GM19397 (cell line): ENCODE results near the gene CCDC60.
"Not testable (repeated sequence)": the region's sequence is repeated elsewhere in the genome, so short reads cannot be mapped to it uniquely, and the experiment has no call there.

Source experiments
- ATAC-seq: cut with Tn5 transposase; IDR thresholded peaks from one replicate; pipeline ENCODE4 v1.9.1; 2021; ENCODE audit warnings: mild to moderate bottlenecking, moderate library complexity; ENCODE audit not compliant: unreplicated experiment

CCDC60 gene

GRCh38 chr12:119328111-119328510 is 6.4 kb upstream of the CCDC60 start:
- ATAC-seq: no peak

- no peak for ATAC-seq
These were observed 4.2 kb downstream of the CCDC60 start for GRCh38 chr12:119338593-119339363.

- no peak for ATAC-seq
These were observed 6.0 kb downstream of the CCDC60 start for GRCh38 chr12:119340578-119340977.

- no peak for ATAC-seq
These were observed 6.5 kb downstream of the CCDC60 start for GRCh38 chr12:119341020-119341419.

- ATAC-seq: no peak
These were observed 7.5 kb downstream of the CCDC60 start for GRCh38 chr12:119341988-119342387.

- ATAC-seq: no peak
These were observed 8.6 kb downstream of the CCDC60 start for GRCh38 chr12:119343130-119343529.

GRCh38 chr12:119354172-119354571 is 19.6 kb downstream of the CCDC60 start:
- no peak for ATAC-seq

GRCh38 chr12:119360366-119360765 is 25.8 kb downstream of the CCDC60 start:
- not testable (repeated sequence) for ATAC-seq

GRCh38 chr12:119363037-119363436 is 28.5 kb downstream of the CCDC60 start:
- no peak for ATAC-seq

GRCh38 chr12:119363490-119363889 is 29.0 kb downstream of the CCDC60 start:
- no peak for ATAC-seq

- ATAC-seq: no peak
These were observed 30.9 kb downstream of the CCDC60 start for GRCh38 chr12:119365451-119365850.

GRCh38 chr12:119366007-119366406 is 31.5 kb downstream of the CCDC60 start:
- no peak for ATAC-seq

GRCh38 chr12:119369161-119369560 is 34.6 kb downstream of the CCDC60 start:
- ATAC-seq: no peak

GRCh38 chr12:119369907-119370546 is 35.5 kb downstream of the CCDC60 start:
- ATAC-seq: no peak

GRCh38 chr12:119372540-119372939 is 38.0 kb downstream of the CCDC60 start:
- no peak for ATAC-seq

GRCh38 chr12:119373001-119373400 is 38.5 kb downstream of the CCDC60 start:
- no peak for ATAC-seq

- ATAC-seq: no peak
These were observed 39.1 kb downstream of the CCDC60 start for GRCh38 chr12:119373666-119374065.

- no peak for ATAC-seq
These were observed 40.1 kb downstream of the CCDC60 start for GRCh38 chr12:119374635-119375034.

- ATAC-seq: no peak
These were observed 40.8 kb downstream of the CCDC60 start for GRCh38 chr12:119375075-119375882.

GRCh38 chr12:119375883-119376190 is 41.3 kb downstream of the CCDC60 start:
- ATAC-seq: no peak

- ATAC-seq: no peak
These were observed 44.4 kb downstream of the CCDC60 start for GRCh38 chr12:119378903-119379302.
